ENCODE results near the gene LDLRAD4.

LDLRAD4 gene

GRCh38 chr18:13441736-13442135 lies 223.2 kb downstream of the LDLRAD4 start:
- Histone ChIP-seq H3K27ac (ENCODE audit: low read length) (no peak overlapping the region), H3K36me3 (ENCODE audit: insufficient read depth, low read depth, low read length) (no peaks in the 10 kb centered on the region), H3K9ac (ENCODE audit: low read depth, low read length) (no peak overlapping the region), H3K4me3 (ENCODE audit: low read length) (no peak overlapping the region), H3K4me1 (ENCODE audit: insufficient read depth, low read length) (peaks cover 4% of the 10 kb centered on the region; the same call in 1 of the 2 replicates), H3K27me3 (ENCODE audit: insufficient read depth, low read length) (peaks cover 35% of the 10 kb centered on the region), H3K9me3 (ENCODE audit: insufficient read depth, low read depth, low read length) (no peaks in the 10 kb centered on the region)

GRCh38 chr18:13442451-13442850 lies 223.9 kb downstream of the LDLRAD4 start:
- H3K9me3 ChIP-seq (ENCODE audit: insufficient read depth, low read depth, low read length): no peaks in the 10 kb centered on the region
- peaks cover 39% of the 10 kb centered on the region for H3K27me3 ChIP-seq (ENCODE audit: insufficient read depth, low read length)
- no peak overlapping the region for H3K4me3 ChIP-seq (ENCODE audit: low read length)
- H3K9ac ChIP-seq (ENCODE audit: low read depth, low read length): no peak overlapping the region
- H3K36me3 ChIP-seq (ENCODE audit: insufficient read depth, low read depth, low read length): no peaks in the 10 kb centered on the region
- H3K4me1 ChIP-seq (ENCODE audit: insufficient read depth, low read length): peaks cover 9% of the 10 kb centered on the region; the same call in 1 of the 2 replicates
- H3K27ac ChIP-seq (ENCODE audit: low read length): no peak overlapping the region

GRCh38 chr18:13443552-13443951 lies 225.0 kb downstream of the LDLRAD4 start:
- H3K4me3 ChIP-seq (ENCODE audit: low read length): no peak overlapping the region
- H3K4me1 ChIP-seq (ENCODE audit: insufficient read depth, low read length): peaks cover 15% of the 10 kb centered on the region; the same call in 1 of the 2 replicates

GRCh38 chr18:13444430-13445240 lies 226.1 kb downstream of the LDLRAD4 start:
- H3K4me1 ChIP-seq (ENCODE audit: insufficient read depth, low read length): peaks cover 15% of the 10 kb centered on the region; the same call in 1 of the 2 replicates
- H3K4me3 ChIP-seq (ENCODE audit: low read length): no peak overlapping the region
- H3K27me3 ChIP-seq (ENCODE audit: insufficient read depth, low read length): peaks cover 61% of the 10 kb centered on the region
- H3K36me3 ChIP-seq (ENCODE audit: insufficient read depth, low read depth, low read length): no peaks in the 10 kb centered on the region
- no peaks in the 10 kb centered on the region for H3K9me3 ChIP-seq (ENCODE audit: insufficient read depth, low read depth, low read length)
- no peak overlapping the region for H3K27ac ChIP-seq (ENCODE audit: low read length)
- H3K9ac ChIP-seq (ENCODE audit: low read depth, low read length): no peak overlapping the region

More at GRCh38 chr18:13443552-13443951, 225.0 kb downstream of the LDLRAD4 start:
- no peak overlapping the region for H3K27ac ChIP-seq (ENCODE audit: low read length)
- H3K27me3 ChIP-seq (ENCODE audit: insufficient read depth, low read length): peaks cover 50% of the 10 kb centered on the region
- H3K9me3 ChIP-seq (ENCODE audit: insufficient read depth, low read depth, low read length): no peaks in the 10 kb centered on the region
- H3K36me3 ChIP-seq (ENCODE audit: insufficient read depth, low read depth, low read length): no peaks in the 10 kb centered on the region
- no peak overlapping the region for H3K9ac ChIP-seq (ENCODE audit: low read depth, low read length)

- Histone ChIP-seq H3K4me3 (ENCODE audit: low read length) (no peak overlapping the region), H3K27me3 (ENCODE audit: insufficient read depth, low read length) (peaks cover 66% of the 10 kb centered on the region), H3K27ac (ENCODE audit: low read length) (no peak overlapping the region), H3K4me1 (ENCODE audit: insufficient read depth, low read length) (peaks cover 15% of the 10 kb centered on the region; the same call in 1 of the 2 replicates), H3K9me3 (ENCODE audit: insufficient read depth, low read depth, low read length) (no peaks in the 10 kb centered on the region), H3K9ac (ENCODE audit: low read depth, low read length) (no peak overlapping the region), H3K36me3 (ENCODE audit: insufficient read depth, low read depth, low read length) (no peaks in the 10 kb centered on the region)
Measured at GRCh38 chr18:13445241-13445897, 226.8 kb downstream of the LDLRAD4 start.

- Histone ChIP-seq H3K36me3 (ENCODE audit: insufficient read depth, low read depth, low read length) (no peaks in the 10 kb centered on the region), H3K9ac (ENCODE audit: low read depth, low read length) (no peak overlapping the region), H3K4me1 (ENCODE audit: insufficient read depth, low read length) (peaks cover 15% of the 10 kb centered on the region; the same call in 1 of the 2 replicates), H3K4me3 (ENCODE audit: low read length) (no peak overlapping the region), H3K27me3 (ENCODE audit: insufficient read depth, low read length) (peaks cover 72% of the 10 kb centered on the region), H3K27ac (ENCODE audit: low read length) (no peak overlapping the region), H3K9me3 (ENCODE audit: insufficient read depth, low read depth, low read length) (no peaks in the 10 kb centered on the region)
Measured at GRCh38 chr18:13446024-13446423, 227.5 kb downstream of the LDLRAD4 start.

GRCh38 chr18:13446610-13447461 lies 228.3 kb downstream of the LDLRAD4 start:
- H3K9ac ChIP-seq (ENCODE audit: low read depth, low read length): no peak overlapping the region

GRCh38 chr18:13447621-13448334 lies 229.2 kb downstream of the LDLRAD4 start:
- Histone ChIP-seq H3K9ac (ENCODE audit: low read depth, low read length) (no peak overlapping the region), H3K36me3 (ENCODE audit: insufficient read depth, low read depth, low read length) (no peaks in the 10 kb centered on the region), H3K27me3 (ENCODE audit: insufficient read depth, low read length) (peaks cover 90% of the 10 kb centered on the region), H3K27ac (ENCODE audit: low read length) (no peak overlapping the region), H3K4me1 (ENCODE audit: insufficient read depth, low read length) (peaks cover 31% of the 10 kb centered on the region; the same call in 1 of the 2 replicates), H3K9me3 (ENCODE audit: insufficient read depth, low read depth, low read length) (no peaks in the 10 kb centered on the region), H3K4me3 (ENCODE audit: low read length) (peak overlapping the region; percentile 36; the same call in 1 of the 2 replicates)

More at GRCh38 chr18:13446610-13447461, 228.3 kb downstream of the LDLRAD4 start:
- Histone ChIP-seq H3K36me3 (ENCODE audit: insufficient read depth, low read depth, low read length) (no peaks in the 10 kb centered on the region), H3K27me3 (ENCODE audit: insufficient read depth, low read length) (peaks cover 80% of the 10 kb centered on the region), H3K4me3 (ENCODE audit: low read length) (peak overlapping the region; percentile 36; the same call in 1 of the 2 replicates), H3K27ac (ENCODE audit: low read length) (no peak overlapping the region), H3K4me1 (ENCODE audit: insufficient read depth, low read length) (peaks cover 23% of the 10 kb centered on the region; the same call in 1 of the 2 replicates), H3K9me3 (ENCODE audit: insufficient read depth, low read depth, low read length) (no peaks in the 10 kb centered on the region)

- no peak overlapping the region for H3K9ac ChIP-seq (ENCODE audit: low read depth, low read length)
- H3K27ac ChIP-seq (ENCODE audit: low read length): no peak overlapping the region
- H3K9me3 ChIP-seq (ENCODE audit: insufficient read depth, low read depth, low read length): no peaks in the 10 kb centered on the region
- H3K36me3 ChIP-seq (ENCODE audit: insufficient read depth, low read depth, low read length): no peaks in the 10 kb centered on the region
- peaks cover 37% of the 10 kb centered on the region; the same call in 1 of the 2 replicates for H3K4me1 ChIP-seq (ENCODE audit: insufficient read depth, low read length)
- H3K4me3 ChIP-seq (ENCODE audit: low read length): no peak overlapping the region
- H3K27me3 ChIP-seq (ENCODE audit: insufficient read depth, low read length): peaks cover 93% of the 10 kb centered on the region
Measured at GRCh38 chr18:13448335-13448795, 229.8 kb downstream of the LDLRAD4 start.

GRCh38 chr18:13449651-13450050 lies 231.1 kb downstream of the LDLRAD4 start:
- Histone ChIP-seq H3K27ac (ENCODE audit: low read length) (no peak overlapping the region), H3K4me3 (ENCODE audit: low read length) (no peak overlapping the region), H3K4me1 (ENCODE audit: insufficient read depth, low read length) (peaks cover 47% of the 10 kb centered on the region; the same call in 1 of the 2 replicates), H3K27me3 (ENCODE audit: insufficient read depth, low read length) (peaks cover 94% of the 10 kb centered on the region), H3K36me3 (ENCODE audit: insufficient read depth, low read depth, low read length) (no peaks in the 10 kb centered on the region), H3K9me3 (ENCODE audit: insufficient read depth, low read depth, low read length) (no peaks in the 10 kb centered on the region), H3K9ac (ENCODE audit: low read depth, low read length) (no peak overlapping the region)

Measured in iPS-20b (cell line).